ENCODE results near the gene SLC29A2.

The SLC29A2 gene

GRCh38 chr11:66335531-66336233 lies 35.9 kb downstream of the SLC29A2 start:
- DNase-seq (ENCODE audit: extremely low spot score, insufficient read length, low read depth) (no peak), FAIRE-seq (no peak)

GRCh38 chr11:66334605-66335442 lies 36.7 kb downstream of the SLC29A2 start:
- no peak for DNase-seq (ENCODE audit: extremely low spot score, insufficient read length, low read depth)
- no peak for FAIRE-seq

GRCh38 chr11:66333896-66334604 lies 37.5 kb downstream of the SLC29A2 start:
- DNase-seq (ENCODE audit: extremely low spot score, insufficient read length, low read depth) (no peak), FAIRE-seq (no peak)

- DNase-seq (ENCODE audit: extremely low spot score, insufficient read length, low read depth) = no peak
- FAIRE-seq = no peak
These were observed 38.2 kb downstream of the SLC29A2 start for GRCh38 chr11:66333220-66333877.

GRCh38 chr11:66332371-66333219 lies 39.0 kb downstream of the SLC29A2 start:
- DNase-seq (ENCODE audit: extremely low spot score, insufficient read length, low read depth) = no peak
- no peak for FAIRE-seq

- DNase-seq (ENCODE audit: extremely low spot score, insufficient read length, low read depth) = no peak
- FAIRE-seq = no peak
These were observed 39.8 kb downstream of the SLC29A2 start for GRCh38 chr11:66331542-66332370.

- no peak for DNase-seq (ENCODE audit: extremely low spot score, insufficient read length, low read depth)
- no peak for FAIRE-seq
These were observed 40.6 kb downstream of the SLC29A2 start for GRCh38 chr11:66330931-66331330.

- DNase-seq (ENCODE audit: extremely low spot score, insufficient read length, low read depth) (no peak), FAIRE-seq (no peak)
These were observed 42.3 kb downstream of the SLC29A2 start for GRCh38 chr11:66329165-66329673.

- FAIRE-seq = peak; percentile 85
- peak; percentile 78 for DNase-seq (ENCODE audit: extremely low spot score, insufficient read length, low read depth)
These were observed 43.0 kb downstream of the SLC29A2 start for GRCh38 chr11:66328302-66329144.

GRCh38 chr11:66328031-66328301 lies 43.6 kb downstream of the SLC29A2 start:
- FAIRE-seq (no peak), DNase-seq (ENCODE audit: extremely low spot score, insufficient read length, low read depth) (no peak)

GRCh38 chr11:66327171-66328030 lies 44.2 kb downstream of the SLC29A2 start:
- no peak for FAIRE-seq
- no peak for DNase-seq (ENCODE audit: extremely low spot score, insufficient read length, low read depth)

- FAIRE-seq = no peak
- no peak for DNase-seq (ENCODE audit: extremely low spot score, insufficient read length, low read depth)
These were observed 45.1 kb downstream of the SLC29A2 start for GRCh38 chr11:66326261-66327111.

- no peak for DNase-seq (ENCODE audit: extremely low spot score, insufficient read length, low read depth)
- no peak for FAIRE-seq
These were observed 46.3 kb downstream of the SLC29A2 start for GRCh38 chr11:66325263-66325671.

- FAIRE-seq = no peak
- DNase-seq (ENCODE audit: extremely low spot score, insufficient read length, low read depth) = no peak
These were observed 46.9 kb downstream of the SLC29A2 start for GRCh38 chr11:66324664-66325063.

- DNase-seq (ENCODE audit: extremely low spot score, insufficient read length, low read depth) = no peak
These were observed 47.9 kb downstream of the SLC29A2 start for GRCh38 chr11:66323684-66324083.

More at GRCh38 chr11:66323684-66324083, 47.9 kb downstream of the SLC29A2 start:
- FAIRE-seq = no peak
